HEK293T (cell line): ENCODE data around the gene FOXG1.
A peak's percentile ranks its signal among the peaks of the same experiment; 100 is the strongest.

Source experiments
- CTCF ChIA-PET: fragments of 350-600 bp; formaldehyde crosslinking; extraction: SDS; loops from one replicate; lab custom pipeline; 2021; ENCODE audit warnings: antibody characterized with exemption, inconsistent platforms; lab: Yijun Ruan, JAX
- POLR2A ChIA-PET: fragments of 350-600 bp; formaldehyde crosslinking; extraction: SDS; loops from one replicate; lab custom pipeline; 2020; ENCODE audit warnings: antibody characterized with exemption, inconsistent platforms; lab: Yijun Ruan, JAX
- DNase-seq: peaks from one replicate; pipeline ENCODE4 v3.0.0; 2012; ENCODE audit warnings: mixed read lengths; ENCODE audit errors: extremely low spot score
- ARNT ChIP-seq: fragments of 450-650 bp; IDR thresholded peaks from 2 replicates; pipeline ENCODE4 v1.6.1; 2017; ENCODE audit warnings: mild to moderate bottlenecking
- BHLHE40 ChIP-seq: fragments of 450-650 bp; IDR thresholded peaks from 2 replicates; pipeline ENCODE4 v1.6.1; 2016; ENCODE audit warnings: mild to moderate bottlenecking, moderate library complexity, borderline replicate concordance
- CTBP1 ChIP-seq: fragments of 450-650 bp; IDR thresholded peaks from 2 replicates; pipeline ENCODE4 v1.6.1; 2016; ENCODE audit warnings: borderline replicate concordance
- ELF4 ChIP-seq: fragments of 450-650 bp; IDR thresholded peaks from 2 replicates; pipeline ENCODE4 v1.6.1; 2017; ENCODE audit warnings: antibody characterized with exemption
- FOXA1 ChIP-seq: fragments of 450-650 bp; IDR thresholded peaks from 2 replicates; pipeline ENCODE4 v1.6.1; 2016; ENCODE audit warnings: mild to moderate bottlenecking
- FOXK2 ChIP-seq: fragments of 450-650 bp; IDR thresholded peaks from 2 replicates; pipeline ENCODE4 v1.6.1; 2016; ENCODE audit warnings: mild to moderate bottlenecking
- FOXM1 ChIP-seq: fragments of 450-650 bp; IDR thresholded peaks from 2 replicates; pipeline ENCODE4 v1.6.1; 2017; ENCODE audit warnings: mild to moderate bottlenecking, borderline replicate concordance
- HDGF ChIP-seq: fragments of 450-650 bp; IDR thresholded peaks from 2 replicates; pipeline ENCODE4 v1.6.1; 2017; ENCODE audit warnings: antibody characterized with exemption, borderline replicate concordance
- L3MBTL2 ChIP-seq: fragments of 450-650 bp; conservative IDR thresholded peaks from 2 replicates; pipeline ENCODE4 v1.6.1; 2016; ENCODE audit warnings: mild to moderate bottlenecking
- LEF1 ChIP-seq: fragments of 450-650 bp; IDR thresholded peaks from 2 replicates; pipeline ENCODE4 v1.6.1; 2017; ENCODE audit warnings: mild to moderate bottlenecking, borderline replicate concordance
- NFRKB ChIP-seq: fragments of 450-650 bp; IDR thresholded peaks from 2 replicates; pipeline ENCODE4 v1.6.1; 2016; ENCODE audit warnings: mild to moderate bottlenecking, moderate library complexity
- SP1 ChIP-seq: fragments of 450-650 bp; IDR thresholded peaks from 2 replicates; pipeline ENCODE4 v1.6.1; 2017
- SUZ12 ChIP-seq: fragments of 450-650 bp; IDR thresholded peaks from 2 replicates; pipeline ENCODE4 v1.6.1; 2016; ENCODE audit warnings: mild to moderate bottlenecking
- TARDBP ChIP-seq: fragments of 450-650 bp; IDR thresholded peaks from 2 replicates; pipeline ENCODE4 v1.6.1; 2016
- ZNF384 ChIP-seq: fragments of 450-650 bp; IDR thresholded peaks from 2 replicates; pipeline ENCODE4 v1.6.1; 2016
- TF ChIP-seq, protein P1 (sequence below): fragments of 450-650 bp; IDR thresholded peaks from 2 replicates; pipeline ENCODE4 v1.6.1; 2016

The FOXG1 gene

DNA sequence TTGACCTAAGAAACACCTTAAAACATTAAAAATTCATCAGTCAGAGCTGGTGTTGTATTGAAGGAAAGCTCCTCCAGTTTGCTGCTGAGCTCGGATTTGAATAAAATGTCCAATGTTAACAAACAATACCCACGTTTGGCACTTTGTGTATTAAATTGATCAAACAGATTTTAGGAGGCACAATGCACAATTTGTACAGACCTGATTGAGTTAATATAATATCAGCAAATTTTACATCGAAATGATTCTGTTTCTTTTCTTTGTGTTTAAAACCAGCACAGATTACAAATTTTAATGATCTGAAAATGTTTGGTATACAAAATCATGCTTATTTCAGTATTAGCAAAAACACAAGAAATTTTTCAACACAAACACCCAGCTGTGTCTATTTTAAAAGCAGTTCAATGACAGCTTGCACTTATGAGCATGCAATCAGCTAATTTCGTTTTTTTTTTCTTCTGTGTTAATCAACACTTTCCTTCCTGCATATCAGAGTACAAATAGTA, 2.8 kb upstream of the FOXG1 start:
- TF ChIP-seq NFRKB (no peak), SP1 (no peak), SUZ12 (no peak), FOXM1 (no peak), HDGF (no peak), CTBP1 (no peak), BHLHE40 (no peak), FOXK2 (no peak), ZNF384 (no peak), LEF1 (no peak), FOXA1 (no peak), TARDBP (no peak), ELF4 (no peak), L3MBTL2 (no peak), ARNT (no peak)
- TF ChIP-seq, protein P1, sequence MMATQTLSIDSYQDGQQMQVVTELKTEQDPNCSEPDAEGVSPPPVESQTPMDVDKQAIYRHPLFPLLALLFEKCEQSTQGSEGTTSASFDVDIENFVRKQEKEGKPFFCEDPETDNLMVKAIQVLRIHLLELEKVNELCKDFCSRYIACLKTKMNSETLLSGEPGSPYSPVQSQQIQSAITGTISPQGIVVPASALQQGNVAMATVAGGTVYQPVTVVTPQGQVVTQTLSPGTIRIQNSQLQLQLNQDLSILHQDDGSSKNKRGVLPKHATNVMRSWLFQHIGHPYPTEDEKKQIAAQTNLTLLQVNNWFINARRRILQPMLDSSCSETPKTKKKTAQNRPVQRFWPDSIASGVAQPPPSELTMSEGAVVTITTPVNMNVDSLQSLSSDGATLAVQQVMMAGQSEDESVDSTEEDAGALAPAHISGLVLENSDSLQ, result no peak
- POLR2A ChIA-PET, result interaction anchor here (1.0 to 2.9 kb wide), 2 partner anchors 10 to 12 kb away, joined by 3 to 14 read pairs; no protein-coding TSS in a partner anchor
- CTCF ChIA-PET, result interaction anchor here (0.6 to 3.1 kb wide), 4 partner anchors 10 to 1063 kb away, joined by 3 to 14 read pairs (median 8); no protein-coding TSS in a partner anchor
- no peak for DNase-seq

DNA sequence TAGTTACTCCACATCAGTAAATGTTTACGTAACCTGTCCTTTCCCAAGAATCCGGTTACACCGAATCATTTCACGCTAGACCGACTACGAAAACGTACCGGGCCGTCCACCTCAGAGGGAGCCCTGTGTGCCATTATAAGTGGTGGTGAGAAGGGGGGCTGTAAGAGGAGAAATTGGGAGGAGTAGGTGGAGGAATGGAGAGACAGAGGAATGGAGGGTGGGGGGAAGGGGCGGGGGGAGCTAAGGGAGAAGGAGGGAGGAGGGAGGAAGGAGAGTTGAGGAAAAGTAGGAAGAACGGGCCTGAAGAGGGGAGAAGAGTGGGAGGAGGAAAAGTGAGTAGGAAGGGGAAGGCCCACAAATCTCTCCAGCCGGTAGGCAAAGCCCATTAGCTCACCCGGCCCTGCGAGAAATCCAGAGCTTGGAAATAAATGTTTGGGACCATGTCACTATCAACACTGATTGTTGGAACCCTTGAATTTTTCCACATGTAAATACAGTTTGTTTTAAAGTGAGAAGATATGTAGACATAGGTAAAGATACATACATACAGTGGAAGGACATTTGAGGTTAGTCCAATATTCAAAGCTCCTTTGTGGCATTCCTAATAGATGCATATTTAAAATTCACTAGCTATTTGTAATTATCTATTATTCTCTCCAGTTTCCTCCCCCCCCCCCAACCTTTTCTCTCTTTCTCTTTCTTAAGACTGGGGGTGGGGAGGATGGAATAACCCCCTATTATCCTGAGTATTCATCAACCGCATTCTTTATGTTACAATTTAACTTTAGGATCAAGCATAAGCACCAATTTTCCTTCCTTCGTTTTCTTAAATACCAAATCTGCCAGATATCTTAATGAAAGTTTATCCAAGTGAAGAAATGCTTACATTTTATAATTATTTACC, 2.1 kb upstream of the FOXG1 start:
- peak; percentile 34 for DNase-seq
- ChIA-PET CTCF (interaction anchor here (1.1 to 3.1 kb wide), 3 partner anchors 9 to 15 kb away, joined by 3 to 14 read pairs (median 12); no protein-coding TSS in a partner anchor), POLR2A (interaction anchor here (1.0 to 2.9 kb wide), 2 partner anchors 10 to 13 kb away, joined by 3 to 14 read pairs; no protein-coding TSS in a partner anchor)
- no peak for TF ChIP-seq CTBP1

DNA sequence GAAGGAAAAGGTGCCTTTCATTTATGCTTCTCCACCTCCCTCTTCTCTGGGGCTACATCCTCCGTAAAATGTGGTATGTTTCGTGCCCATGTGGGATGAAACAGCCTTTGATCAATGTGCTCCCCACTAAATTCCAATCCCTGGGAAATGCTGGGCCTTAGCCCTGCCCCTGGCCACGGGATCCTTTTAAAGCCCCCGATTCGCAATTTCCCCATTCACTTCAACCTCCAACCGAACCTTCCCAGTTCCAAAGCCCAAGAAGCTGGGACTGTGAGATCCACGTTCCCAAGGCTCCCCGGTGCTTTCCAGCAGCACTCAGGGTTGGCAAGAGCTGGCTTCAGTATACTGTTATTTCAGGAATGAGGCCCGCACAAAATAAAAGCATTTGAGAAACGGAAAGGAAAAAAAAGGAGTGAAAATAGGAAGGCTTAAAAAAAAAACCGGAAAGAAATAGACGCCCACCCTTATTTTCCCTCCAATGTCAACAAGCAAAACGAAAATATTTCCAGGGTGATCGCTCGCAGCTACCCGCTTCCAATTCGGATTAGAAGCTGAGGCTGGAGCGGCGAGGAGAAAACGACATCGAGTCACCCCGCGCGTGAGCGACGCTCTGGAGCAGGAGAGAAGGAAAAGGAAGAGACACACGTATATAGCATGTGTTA, 1.3 kb upstream of the FOXG1 start:
- no peak for DNase-seq
- CTCF ChIA-PET, result interaction anchor here (2.9 to 3.1 kb wide), 2 partner anchors 9 to 14 kb away, joined by 12 to 14 read pairs; no protein-coding TSS in a partner anchor
- POLR2A ChIA-PET, result interaction anchor here (0.8 to 2.9 kb wide), 2 partner anchors 9 to 12 kb away, joined by 3 to 14 read pairs; no protein-coding TSS in a partner anchor
- TF ChIP-seq SUZ12 (no peak), BHLHE40 (no peak), LEF1 (no peak), SP1 (no peak)

DNA sequence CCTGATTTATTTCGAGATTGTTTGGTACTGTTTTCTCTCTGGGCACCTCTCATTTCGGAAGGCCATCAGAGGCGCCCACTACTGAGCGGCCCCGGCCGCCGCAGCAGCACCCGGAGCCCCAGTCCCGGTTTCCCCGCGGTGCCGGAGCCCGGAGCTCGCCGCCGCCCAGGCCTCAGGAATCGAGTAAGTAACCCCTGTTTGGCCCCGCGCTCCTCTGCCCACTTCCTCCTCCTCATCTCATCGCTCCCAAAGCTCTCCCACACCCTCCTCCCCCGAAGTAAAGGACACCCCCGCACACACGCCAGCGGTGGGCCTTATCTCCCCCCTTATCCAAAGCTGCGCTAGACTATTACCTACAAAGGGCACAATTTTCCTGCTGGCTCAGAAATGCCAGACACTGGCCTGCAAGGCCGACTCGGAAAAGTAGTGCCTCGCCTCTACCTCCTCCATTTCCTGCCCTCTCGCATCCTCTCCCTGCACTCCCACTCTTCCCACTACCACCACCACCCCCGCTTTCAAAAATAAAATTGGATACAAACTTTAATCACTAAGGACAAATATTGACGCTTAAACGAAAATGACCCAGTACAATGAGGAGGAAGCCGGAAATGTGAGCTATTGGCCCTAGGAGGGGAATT, 637 bp upstream of the FOXG1 start:
- no peak for DNase-seq
- 0 out of 2 replicates have a peak, but pooled peaks have one; percentile 23 for TF ChIP-seq NFRKB
- TF ChIP-seq SUZ12, result no peak
- TF ChIP-seq ZNF384, result no peak
- peak; percentile 76 for TF ChIP-seq L3MBTL2
- no peak for TF ChIP-seq FOXK2
- no peak for TF ChIP-seq SP1
- TF ChIP-seq TARDBP, result no peak
- no peak for TF ChIP-seq HDGF
- ChIA-PET POLR2A (interaction anchor here (0.6 to 2.9 kb wide), 10 partner anchors 8 to 752 kb away, joined by 3 to 14 read pairs (median 3); no protein-coding TSS in a partner anchor), CTCF (interaction anchor here (0.8 to 2.9 kb wide), 3 partner anchors 8 to 15 kb away, joined by 3 to 12 read pairs (median 4); no protein-coding TSS in a partner anchor)

DNA sequence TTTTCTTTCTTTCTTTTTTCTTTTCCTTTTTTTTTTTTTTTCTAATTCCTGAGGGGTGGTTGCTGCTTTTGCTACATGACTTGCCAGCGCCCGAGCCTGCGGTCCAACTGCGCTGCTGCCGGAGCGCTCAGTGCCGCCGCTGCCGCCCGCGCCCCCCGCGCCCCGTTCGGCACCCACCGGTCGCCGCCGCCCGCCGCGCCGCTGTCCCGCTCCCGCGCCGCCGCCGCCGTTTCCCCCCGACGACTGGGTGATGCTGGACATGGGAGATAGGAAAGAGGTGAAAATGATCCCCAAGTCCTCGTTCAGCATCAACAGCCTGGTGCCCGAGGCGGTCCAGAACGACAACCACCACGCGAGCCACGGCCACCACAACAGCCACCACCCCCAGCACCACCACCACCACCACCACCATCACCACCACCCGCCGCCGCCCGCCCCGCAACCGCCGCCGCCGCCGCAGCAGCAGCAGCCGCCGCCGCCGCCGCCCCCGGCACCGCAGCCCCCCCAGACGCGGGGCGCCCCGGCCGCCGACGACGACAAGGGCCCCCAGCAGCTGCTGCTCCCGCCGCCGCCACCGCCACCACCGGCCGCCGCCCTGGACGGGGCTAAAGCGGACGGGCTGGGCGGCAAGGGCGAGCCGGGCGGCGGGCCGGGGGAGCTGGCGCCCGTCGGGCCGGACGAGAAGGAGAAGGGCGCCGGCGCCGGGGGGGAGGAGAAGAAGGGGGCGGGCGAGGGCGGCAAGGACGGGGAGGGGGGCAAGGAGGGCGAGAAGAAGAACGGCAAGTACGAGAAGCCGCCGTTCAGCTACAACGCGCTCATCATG, 654 bp downstream of the FOXG1 start:
- no peak for DNase-seq
- TF ChIP-seq BHLHE40, result no peak
- TF ChIP-seq, protein P1, result no peak
- TF ChIP-seq HDGF, result no peak
- no peak for TF ChIP-seq SP1
- no peak for TF ChIP-seq L3MBTL2
- no peak for TF ChIP-seq FOXA1
- TF ChIP-seq SUZ12, result no peak
- no peak for TF ChIP-seq ELF4
- TF ChIP-seq ZNF384, result no peak
- POLR2A ChIA-PET, result interaction anchor here (1.0 to 1.7 kb wide), 4 partner anchors 8 to 15 kb away, joined by 4 to 9 read pairs (median 4); no protein-coding TSS in a partner anchor
- CTCF ChIA-PET, result interaction anchor here (0.8 to 1.0 kb wide), 2 partner anchors 10 to 1435 kb away, joined by 3 read pairs; no protein-coding TSS in a partner anchor
